Duodenal mucosa (tissue), 2 donors: ENCODE data around the gene YTHDF2.
"Not testable (repeated sequence)": the region's sequence is repeated elsewhere in the genome, so short reads cannot be mapped to it uniquely, and the experiment has no call there.

Experiments
- H3K27ac ChIP-seq: one replicate; pipeline ENCODE4 v1.7.0; 2013; ENCODE audit warnings: low read depth, low read length
- H3K27me3 ChIP-seq, 2 donors: one replicate each; pipeline ENCODE4 v1.7.0; 2013; ENCODE audit warnings: low read length in 2 of 2, control low read depth in 1 of 2; ENCODE audit not compliant: insufficient read depth in 2 of 2, control insufficient read depth in 1 of 2
- H3K36me3 ChIP-seq, 2 donors: one replicate each; pipeline ENCODE4 v1.7.0; 2013; ENCODE audit warnings: low read length in 2 of 2, control low read depth in 1 of 2; ENCODE audit not compliant: insufficient read depth in 2 of 2, control insufficient read depth in 1 of 2
- H3K4me1 ChIP-seq, 2 donors: one replicate each; pipeline ENCODE4 v1.7.0; 2013; ENCODE audit warnings: low read length in 2 of 2, control low read depth in 1 of 2; ENCODE audit not compliant: insufficient read depth in 2 of 2, control insufficient read depth in 1 of 2
- H3K4me3 ChIP-seq, 2 donors: one replicate each; pipeline ENCODE4 v1.7.0; 2013; ENCODE audit warnings: low read length in 2 of 2, low read depth in 1 of 2
- H3K9ac ChIP-seq, 2 donors: one replicate each; pipeline ENCODE4 v1.7.0; 2013; ENCODE audit warnings: low read length in 2 of 2, low read depth in 1 of 2
- H3K9me3 ChIP-seq, 2 donors: one replicate each; pipeline ENCODE4 v1.7.0; 2013; ENCODE audit warnings: low read length in 2 of 2, control low read depth in 1 of 2; ENCODE audit not compliant: control insufficient read depth in 1 of 2

Gene YTHDF2

GRCh38 chr1:28736450-28737306, at the start of gene YTHDF2:
TSS of gene YTHDF2 (plus strand) at chr1:28736940. CDS start at chr1:28737121, 181 bp downstream.
- Histone ChIP-seq H3K27me3 (no peaks in the 10 kb centered on the region), H3K27ac (peak within 1 kb of the TSS; percentile 89), H3K4me3 (peak within 1 kb of the TSS; percentile 76 to 79), H3K4me1 (peaks cover 39% of the 10 kb centered on the region in 2 donors), H3K9ac (peak within 1 kb of the TSS; percentile 89 to 93), H3K9me3 (no peaks in the 10 kb centered on the region), H3K36me3 (peaks cover 13 to 25% of the 10 kb centered on the region in 2 donors)

DNA sequence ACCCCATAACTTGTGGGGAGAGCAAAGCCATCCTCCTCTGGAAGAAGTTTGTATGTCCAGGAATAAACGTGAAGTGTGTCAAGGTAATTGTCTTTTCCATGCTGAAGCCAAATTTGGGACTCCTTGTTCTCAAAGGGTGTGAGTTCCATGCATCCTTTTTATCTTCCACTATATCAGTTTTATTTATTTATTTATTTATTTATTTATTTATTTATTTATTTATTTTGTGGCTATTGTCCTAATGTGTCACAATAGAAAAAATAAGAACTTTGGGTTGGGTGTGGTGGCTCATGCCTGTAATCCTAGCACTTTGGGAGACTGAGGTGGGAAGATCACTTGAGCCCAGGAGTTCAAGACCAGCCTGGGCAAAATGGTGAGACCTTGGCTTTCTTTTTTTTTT, 45.1 kb upstream of the YTHDF2 start:
- H3K27me3 ChIP-seq, H3K27ac ChIP-seq, H3K4me1 ChIP-seq, H3K9me3 ChIP-seq, H3K4me3 ChIP-seq, H3K9ac ChIP-seq: not testable (repeated sequence)
- H3K36me3 ChIP-seq, result peaks cover under 1 to 30% of the 10 kb centered on the region in 2 donors

GRCh38 chr1:28703629-28704028, 33.1 kb upstream of the YTHDF2 start:
- H3K4me3 ChIP-seq, result no peak overlapping the region
- H3K27me3 ChIP-seq, result no peaks in the 10 kb centered on the region
- H3K4me1 ChIP-seq, result no peaks in the 10 kb centered on the region
- H3K9me3 ChIP-seq, result no peaks in the 10 kb centered on the region
- H3K36me3 ChIP-seq, result peaks cover 3 to 44% of the 10 kb centered on the region in 2 donors
- H3K27ac ChIP-seq, result no peak overlapping the region
- H3K9ac ChIP-seq, result no peak overlapping the region

GRCh38 chr1:28716336-28716735, 20.4 kb upstream of the YTHDF2 start:
- Histone ChIP-seq H3K27me3 (no peaks in the 10 kb centered on the region), H3K27ac (no peak overlapping the region)

GRCh38 chr1:28718166-28718565, 18.6 kb upstream of the YTHDF2 start:
- Histone ChIP-seq H3K4me3 (no peak overlapping the region), H3K9ac (no peak overlapping the region), H3K9me3 (no peaks in the 10 kb centered on the region), H3K36me3 (peaks cover 13 to 19% of the 10 kb centered on the region in 2 donors), H3K27ac (no peak overlapping the region), H3K27me3 (no peaks in the 10 kb centered on the region), H3K4me1 (no peaks in the 10 kb centered on the region)

More at GRCh38 chr1:28716336-28716735, 20.4 kb upstream of the YTHDF2 start:
- Histone ChIP-seq H3K4me1 (no peaks in the 10 kb centered on the region), H3K36me3 (peaks cover 13 to 32% of the 10 kb centered on the region in 2 donors), H3K9ac (no peak overlapping the region), H3K4me3 (no peak overlapping the region), H3K9me3 (no peaks in the 10 kb centered on the region)

DNA sequence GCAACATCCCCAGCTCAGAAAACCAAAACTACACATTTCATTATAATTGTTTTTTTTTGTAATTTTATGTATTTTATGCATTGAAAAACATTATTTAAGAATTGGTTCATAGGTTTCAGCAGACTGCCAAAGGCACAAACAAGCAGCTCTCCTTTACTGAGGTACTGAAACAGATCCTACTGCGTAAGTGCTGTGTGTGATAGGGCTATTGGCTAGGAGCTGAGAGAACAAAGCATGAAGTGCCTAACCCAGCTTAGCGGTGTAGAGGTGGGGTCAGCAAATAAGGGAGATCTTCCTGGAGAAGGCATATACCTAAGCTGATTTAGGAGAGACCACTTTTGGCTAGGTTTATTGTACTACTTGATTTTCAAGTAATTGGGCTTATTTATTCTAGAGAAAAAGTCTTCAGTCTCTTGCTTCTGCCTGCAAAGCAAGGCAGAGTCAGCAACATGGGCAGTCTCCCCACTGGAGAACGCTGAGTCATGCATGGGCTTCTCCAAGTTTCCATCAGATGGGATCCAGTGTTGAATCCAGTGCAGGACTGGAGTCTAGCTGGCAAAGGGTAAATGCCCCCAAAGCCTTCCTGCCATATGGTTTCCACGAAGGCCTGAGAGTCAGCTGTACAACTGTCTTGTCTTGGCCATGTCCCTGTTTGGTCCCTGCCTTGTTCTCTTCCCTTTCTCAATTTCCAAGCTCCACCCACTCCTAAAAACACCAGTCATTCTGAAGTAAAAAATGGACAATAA, 18.0 kb upstream of the YTHDF2 start:
- H3K27me3 ChIP-seq, result no peaks in the 10 kb centered on the region

DNA sequence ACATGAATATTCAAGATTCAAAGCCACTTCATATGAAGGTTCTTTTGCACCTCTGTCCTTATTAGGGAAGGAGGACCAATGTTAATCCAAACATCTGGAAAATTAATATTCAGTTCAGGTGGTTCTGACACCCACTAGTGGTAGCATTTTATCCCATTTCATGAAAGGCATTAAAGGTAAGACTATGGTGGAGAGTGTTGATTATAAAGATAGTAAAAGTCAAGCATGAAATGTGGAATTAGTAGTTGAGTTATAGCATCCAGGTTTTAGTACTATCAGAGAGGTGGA, 17.5 kb upstream of the YTHDF2 start:
- H3K27me3 ChIP-seq, result no peaks in the 10 kb centered on the region
- H3K9me3 ChIP-seq, result no peaks in the 10 kb centered on the region
- no peak overlapping the region for H3K9ac ChIP-seq
- no peak overlapping the region for H3K4me3 ChIP-seq
- H3K36me3 ChIP-seq, result peaks cover 2 to 8% of the 10 kb centered on the region in 2 donors
- no peaks in the 10 kb centered on the region for H3K4me1 ChIP-seq
- no peak overlapping the region for H3K27ac ChIP-seq

More for the DNA sequence above, 18.0 kb upstream of the YTHDF2 start:
- no peak overlapping the region for H3K27ac ChIP-seq
- H3K9me3 ChIP-seq, result no peaks in the 10 kb centered on the region
- peaks cover 7 to 13% of the 10 kb centered on the region in 2 donors for H3K36me3 ChIP-seq
- no peaks in the 10 kb centered on the region for H3K4me1 ChIP-seq
- no peak overlapping the region for H3K9ac ChIP-seq
- H3K4me3 ChIP-seq, result no peak overlapping the region

GRCh38 chr1:28720376-28720775, 16.4 kb upstream of the YTHDF2 start:
- H3K27ac ChIP-seq, result no peak overlapping the region
- H3K9ac ChIP-seq, result no peak overlapping the region
- H3K4me3 ChIP-seq, result no peak overlapping the region
- no peaks in the 10 kb centered on the region for H3K4me1 ChIP-seq
- H3K36me3 ChIP-seq, result peaks cover 0 to 2% of the 10 kb centered on the region in 2 donors
- H3K27me3 ChIP-seq, result no peaks in the 10 kb centered on the region
- no peaks in the 10 kb centered on the region for H3K9me3 ChIP-seq

- not testable (repeated sequence) for H3K4me3 ChIP-seq, H3K9ac ChIP-seq, H3K4me1 ChIP-seq
Observed at GRCh38 chr1:28721927-28722326, 14.8 kb upstream of the YTHDF2 start.

GRCh38 chr1:28725365-28725764, 11.4 kb upstream of the YTHDF2 start:
- not testable (repeated sequence) for H3K27me3 ChIP-seq

More at GRCh38 chr1:28721927-28722326, 14.8 kb upstream of the YTHDF2 start:
- H3K36me3 ChIP-seq, H3K27me3 ChIP-seq, H3K27ac ChIP-seq, H3K9me3 ChIP-seq: not testable (repeated sequence)

More at GRCh38 chr1:28725365-28725764, 11.4 kb upstream of the YTHDF2 start:
- H3K4me3 ChIP-seq, H3K36me3 ChIP-seq, H3K27ac ChIP-seq, H3K4me1 ChIP-seq, H3K9me3 ChIP-seq, H3K9ac ChIP-seq: not testable (repeated sequence)
